K562 (cell line): ENCODE measurements around the gene TFF3. TPM values are rescaled to one million over a fixed set of nuclear protein-coding genes. Genes with fewer than 3 reads are reported as not detected.
A peak's percentile ranks its signal among the peaks of the same experiment; 100 is the strongest.

Experiments
- ATAC-seq: fragments of 200-7000 bp; cut with Tn5 transposase; 3 replicates; pipeline ENCODE4 v1.9.1; 2020; ENCODE audit warnings: moderate library complexity
- BruUV-seq: library from RNA; stranded (reverse); fragments of 400-500 nt; replicated peaks from 2 replicates; lab custom pipeline; 2021; lab: Mats Ljungman, UMichigan
- CTCF ChIA-PET: fragments of 300-600 bp; formaldehyde crosslinking; extraction: SDS; loops from one replicate; lab custom pipeline; 2021; ENCODE audit warnings: low intra/inter-chr PET ratio; lab: Yijun Ruan, JAX
- POLR2A ChIA-PET: fragments of 300-600, 350-650 bp; sonication (Branson Sonifier 250); formaldehyde crosslinking; extraction: SDS; loops from one replicate; lab custom pipeline; 2021; ENCODE audit warnings: antibody characterized with exemption, inconsistent platforms; lab: Yijun Ruan, JAX
- DNase-seq, 4 experiments: peaks; one replicate each; pipeline versions ENCODE4 v3.0.0 to v3.0.0-alpha.2; 2011 to 2018; ENCODE audit warnings: low spot score in 3 of 4, mixed read lengths in 3 of 4; ENCODE audit errors: extremely low read depth in 1 of 4
- FAIRE-seq: peaks from 2 replicates; lab custom pipeline; 2011; peaks lifted over from hg19 to GRCh38; lab: Jason Lieb, UNC
- H2AFZ ChIP-seq: 2 replicates; pipeline ENCODE4 v1.6.0; 2011; ENCODE audit warnings: low read depth, low read length, control low read depth, inconsistent platforms
- H3K27ac ChIP-seq: fragments of 200-600 bp; 3 replicates; pipeline ENCODE4 v1.8.0; 2011; ENCODE audit warnings: low read depth, mild to moderate bottlenecking, control low read depth, inconsistent platforms, low read length, moderate library complexity, mixed read lengths; ENCODE audit errors: extremely low read depth
- H3K27me3 ChIP-seq, 2 experiments: fragments of 300-600 bp in 1 of 2; 2 replicates in 1 of 2; 3 replicates in 1 of 2; pipeline versions ENCODE4 v1.6.0 to v1.8.0; 2011; ENCODE audit warnings: inconsistent platforms in 2 of 2, low read length in 2 of 2, mild to moderate bottlenecking in 1 of 2, mixed read lengths in 1 of 2, moderate library complexity in 1 of 2; ENCODE audit not compliant: control insufficient read depth in 2 of 2, insufficient read depth in 2 of 2
- H3K36me3 ChIP-seq: fragments of 300-600 bp; 3 replicates; pipeline ENCODE4 v1.8.0; 2011; ENCODE audit warnings: mild to moderate bottlenecking, low read length, inconsistent platforms; ENCODE audit not compliant: control insufficient read depth, insufficient read depth
- H3K4me1 ChIP-seq, 2 experiments: fragments of 200-600 bp in 1 of 2; replicated peaks in 1 of 2; 2 replicates in 1 of 2; 3 replicates in 1 of 2; pipeline versions ENCODE4 v1.5.1 to v1.8.0; 2011; ENCODE audit warnings: inconsistent platforms in 2 of 2, low read length in 2 of 2, mild to moderate bottlenecking in 1 of 2, mixed read lengths in 1 of 2, moderate library complexity in 1 of 2; ENCODE audit not compliant: control insufficient read depth in 2 of 2, insufficient read depth in 2 of 2
- H3K4me2 ChIP-seq: 2 replicates; pipeline ENCODE4 v1.6.1; 2011; ENCODE audit warnings: low read length, control low read depth, inconsistent platforms, mixed read lengths; ENCODE audit not compliant: insufficient read depth
- H3K4me3 ChIP-seq: fragments of 200-600 bp; sonication (generic), shearing (Covaris generic); 2 replicates; pipeline ENCODE4 v1.5.1; 2016; ENCODE audit warnings: control low read depth, inconsistent platforms
- H3K79me2 ChIP-seq: fragments of 200-600 bp; 3 replicates; pipeline ENCODE4 v1.8.0; 2011; ENCODE audit warnings: low read length, inconsistent platforms; ENCODE audit not compliant: control insufficient read depth, insufficient read depth
- H3K9ac ChIP-seq, 2 experiments: 2 replicates each; pipeline versions ENCODE4 v1.6.0 to v1.6.1; 2011; ENCODE audit warnings: low read depth in 2 of 2, low read length in 2 of 2, control low read depth in 1 of 2, inconsistent platforms in 1 of 2, mild to moderate bottlenecking in 1 of 2, mixed read lengths in 1 of 2; ENCODE audit not compliant: insufficient read depth in 1 of 2
- H3K9me1 ChIP-seq: one replicate; pipeline ENCODE4 v1.6.0; 2011; ENCODE audit warnings: inconsistent platforms, mild to moderate bottlenecking, low read length, moderate library complexity; ENCODE audit not compliant: control insufficient read depth, insufficient read depth
- H3K9me3 ChIP-seq: replicated peaks from 2 replicates; pipeline ENCODE4 v1.5.1; 2011; ENCODE audit warnings: low read depth, low read length, inconsistent platforms; ENCODE audit not compliant: control insufficient read depth, insufficient read depth
- H4K20me1 ChIP-seq: replicated peaks from 2 replicates; pipeline ENCODE4 v1.6.1; 2011; ENCODE audit warnings: low read length, inconsistent platforms, mixed read lengths; ENCODE audit not compliant: control insufficient read depth, insufficient read depth
- ARID2 ChIP-seq: fragments of 450-650 bp; IDR thresholded peaks from 2 replicates; pipeline ENCODE4 v1.6.1; 2017; ENCODE audit warnings: antibody characterized with exemption, mild to moderate bottlenecking
- BRD4 ChIP-seq: fragments of 200-600 bp; sonication (generic); IDR thresholded peaks from 2 replicates; pipeline ENCODE4 v1.6.1; 2017; ENCODE audit warnings: inconsistent platforms
- FOSL1 ChIP-seq: fragments of 200-800 bp; sonication (Bioruptor generic); conservative IDR thresholded peaks from 2 replicates; pipeline ENCODE4 v1.6.1; 2016; ENCODE audit warnings: missing genetic modification characterization, missing compliant biosample characterization
- PCBP2 ChIP-seq: fragments of 200-400 bp; formaldehyde crosslinking; IDR thresholded peaks from 2 replicates; pipeline ENCODE4 v1.6.1; 2018; ENCODE audit warnings: low read length, low read depth, mild to moderate bottlenecking, moderate library complexity; ENCODE audit not compliant: poor library complexity, severe bottlenecking
- RAD21 ChIP-seq, 2 experiments: fragments of 250-450 bp in 1 of 2; fragments of 450-650 bp in 1 of 2; sonication (Bioruptor Pico) in 1 of 2; formaldehyde crosslinking in 1 of 2; IDR thresholded peaks in 1 of 2; conservative IDR thresholded peaks in 1 of 2; 2 replicates each; pipeline versions ENCODE4 v1.4.0 to v1.8.0; 2020 to 2022; ENCODE audit warnings: mild to moderate bottlenecking in 2 of 2, moderate library complexity in 1 of 2
- RCOR1 ChIP-seq, 2 experiments: IDR thresholded peaks; 2 replicates each; pipeline ENCODE4 v1.6.1; 2012; ENCODE audit warnings: low read depth in 2 of 2, low read length in 2 of 2, borderline replicate concordance in 1 of 2, improper control_type of control experiment in 1 of 2
- SMC3 ChIP-seq: conservative IDR thresholded peaks from 2 replicates; pipeline ENCODE4 v1.6.1; 2011; ENCODE audit warnings: low read depth, low read length, improper control_type of control experiment; ENCODE audit not compliant: insufficient read depth
- WGBS: fragments of 100-300 bp; shearing (Covaris generic); methylation state at CpG from one replicate; pipeline ENCODE4 v1.1.6; 2016; ENCODE audit warnings: low coverage, mixed read lengths; ENCODE audit not compliant: insufficient coverage; ENCODE audit errors: missing lambda C conversion rate; 5-methylcytosine and 5-hydroxymethylcytosine counted together
- in situ Hi-C: fragments of 300-500 bp; cut with MboI; formaldehyde crosslinking; loops from 4 replicates; pipeline ENCODE4 v1.15.0; 2018; ENCODE audit warnings: inconsistent platforms, mixed read lengths
- intact Hi-C: fragments of 100-400 bp; cut with micrococcal nuclease; formaldehyde crosslinking; loops from 2 replicates; pipeline ENCODE4 v1.14.2; 2022
- polyA plus RNA-seq, 8 experiments: library from polyadenylated mRNA; depleted of rRNA in 4 of 8; stranded (reverse) in 5 of 8; unstranded in 3 of 8; fragments of >200 nt; fragmentation: Nextera tagmentation in 2 of 8; fragmentation: Illumina TruSeq in 1 of 8; extraction: Ambion mirVana in 2 of 8; extraction: Trizol in 1 of 8; gene quantifications; 2 replicates each; pipeline versions ENCODE4 v1.2.1 to v1.2.3, GENCODE V29; 2011 to 2014; ENCODE audit warnings: inconsistent platforms in 1 of 8, missing spikeins in 1 of 8
- total RNA-seq, 7 experiments: library from RNA; depleted of rRNA in 6 of 7; stranded (reverse); fragments of >200 nt in 6 of 7; fragmentation: Illumina TruSeq in 2 of 7; extraction: Trizol in 2 of 7; gene quantifications; 2 replicates each; pipeline versions ENCODE4 v1.2.1 to v1.2.3, GENCODE V29; 2011 to 2021; ENCODE audit warnings: low replicate concordance in 1 of 7
- TF ChIP-seq, protein P1 (sequence below), 2 experiments: fragments of 450-650 bp; formaldehyde crosslinking in 1 of 2; IDR thresholded peaks; 2 replicates each; pipeline versions ENCODE4 v1.4.0 to v1.6.1; 2014 to 2020; ENCODE audit warnings: mild to moderate bottlenecking in 2 of 2, borderline replicate concordance in 1 of 2, low read depth in 1 of 2
- TF ChIP-seq, protein P2 (sequence below), 3 experiments: IDR thresholded peaks in 2 of 3; conservative IDR thresholded peaks in 1 of 3; 2 replicates each; pipeline ENCODE4 v1.5.1; 2011 to 2012; ENCODE audit warnings: low read length in 3 of 3, mild to moderate bottlenecking in 3 of 3, control low read depth in 2 of 3, improper control_type of control experiment in 1 of 3, inconsistent platforms in 1 of 3, low read depth in 1 of 3, mixed read lengths in 1 of 3, moderate library complexity in 1 of 3; ENCODE audit not compliant: insufficient read depth in 2 of 3

TFF3 gene
- total and polyA plus RNA-seq, 9 of the 15 experiments (the other 6 are each of a cell fraction or from before 2014, with no cell fraction given) = 0.78 TPM; not detected in 8

DNA sequence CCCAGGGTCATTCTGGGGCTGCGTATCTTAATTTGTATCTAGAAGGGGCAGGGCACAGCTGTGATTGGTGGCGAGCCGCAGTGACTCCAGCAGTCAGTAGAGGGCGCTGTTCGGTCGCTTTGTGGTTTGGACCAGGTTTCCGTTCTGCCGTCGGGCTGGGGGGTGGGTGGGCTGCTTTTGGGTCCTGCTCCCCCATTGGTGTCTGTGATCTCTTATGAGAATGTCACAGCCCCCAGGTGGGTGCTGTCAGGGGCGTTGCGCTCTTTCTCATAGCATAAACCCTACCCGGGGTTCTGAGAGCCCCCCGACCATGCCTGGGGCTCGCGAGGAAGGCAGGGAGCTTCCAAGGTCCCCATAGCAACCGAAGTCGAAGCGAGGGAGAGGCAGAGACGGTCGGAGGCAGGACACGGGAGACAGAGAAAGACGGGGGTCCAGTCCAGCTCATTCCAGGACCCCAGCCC lies 5.4 kb downstream of the TFF3 start:
- H3K36me3 ChIP-seq = no peaks in the 10 kb centered on the region
- peaks cover under 1% of the 10 kb centered on the region for H3K9me1 ChIP-seq
- no peak overlapping the region for H3K27ac ChIP-seq
- BruUV-seq = no TSS peak
- CTCF ChIA-PET = interaction anchor here (0.6 to 2.5 kb wide), 9 partner anchors 11 to 1027 kb away, joined by 3 to 33 read pairs (median 3); no protein-coding TSS in a partner anchor
- POLR2A ChIA-PET = interaction anchor here (0.6 kb wide), 1 partner anchor 33 kb away, joined by 3 read pairs; no protein-coding TSS in a partner anchor
- DNase-seq (peak; percentile 65 to 87 (median 83)), FAIRE-seq (peak; percentile 82), ATAC-seq (peak; percentile 88)
- H4K20me1 ChIP-seq = peaks cover 26% of the 10 kb centered on the region
- no peak overlapping the region for H3K4me3 ChIP-seq
- H3K9ac ChIP-seq = no peak overlapping the region
- no peak overlapping the region for H3K4me2 ChIP-seq
- H3K4me1 ChIP-seq = peaks cover 0 to 13% of the 10 kb centered on the region in 2 experiments; a peak in 2 of 5 replicates
- WGBS = 15% methylated on average over 20 of the region's 22 CpGs
- H2AFZ ChIP-seq = no peak overlapping the region
- no peaks in the 10 kb centered on the region for H3K79me2 ChIP-seq
- in situ Hi-C loops (loop anchor here (10.0 kb wide), 1 partner anchor 135 kb away; no protein-coding TSS in a partner anchor), intact Hi-C loops (loop anchor here (1.0 kb wide), 1 partner anchor 141 kb away; no protein-coding TSS in a partner anchor)
- H3K27me3 ChIP-seq = peaks cover 39 to 93% of the 10 kb centered on the region in 2 experiments; a peak in 4 of 5 replicates
- no peaks in the 10 kb centered on the region for H3K9me3 ChIP-seq
- TF ChIP-seq FOSL1 (tag) (no peak), RAD21 (CRISPR knock-in tag; conservative IDR thresholded peaks at IDR 0.05 in 1 of 2, IDR thresholded peaks at IDR 0.05 in 1 of 2) (peak; percentile 64 to 74), BRD4 (no peak), ARID2 (0 out of 2 replicates have a peak, but pooled peaks have one; percentile 41), RCOR1 (IDR thresholded peaks at IDR 0.05; ENCODE audit: borderline replicate concordance in 1 of 2, low read depth in 2 of 2, low read length in 2 of 2) (peak in 1 of 2 experiments; percentile 73; a peak in 2 of 4 replicates), PCBP2 (no peak), SMC3 (peak; percentile 76)
- TF ChIP-seq, protein P1, sequence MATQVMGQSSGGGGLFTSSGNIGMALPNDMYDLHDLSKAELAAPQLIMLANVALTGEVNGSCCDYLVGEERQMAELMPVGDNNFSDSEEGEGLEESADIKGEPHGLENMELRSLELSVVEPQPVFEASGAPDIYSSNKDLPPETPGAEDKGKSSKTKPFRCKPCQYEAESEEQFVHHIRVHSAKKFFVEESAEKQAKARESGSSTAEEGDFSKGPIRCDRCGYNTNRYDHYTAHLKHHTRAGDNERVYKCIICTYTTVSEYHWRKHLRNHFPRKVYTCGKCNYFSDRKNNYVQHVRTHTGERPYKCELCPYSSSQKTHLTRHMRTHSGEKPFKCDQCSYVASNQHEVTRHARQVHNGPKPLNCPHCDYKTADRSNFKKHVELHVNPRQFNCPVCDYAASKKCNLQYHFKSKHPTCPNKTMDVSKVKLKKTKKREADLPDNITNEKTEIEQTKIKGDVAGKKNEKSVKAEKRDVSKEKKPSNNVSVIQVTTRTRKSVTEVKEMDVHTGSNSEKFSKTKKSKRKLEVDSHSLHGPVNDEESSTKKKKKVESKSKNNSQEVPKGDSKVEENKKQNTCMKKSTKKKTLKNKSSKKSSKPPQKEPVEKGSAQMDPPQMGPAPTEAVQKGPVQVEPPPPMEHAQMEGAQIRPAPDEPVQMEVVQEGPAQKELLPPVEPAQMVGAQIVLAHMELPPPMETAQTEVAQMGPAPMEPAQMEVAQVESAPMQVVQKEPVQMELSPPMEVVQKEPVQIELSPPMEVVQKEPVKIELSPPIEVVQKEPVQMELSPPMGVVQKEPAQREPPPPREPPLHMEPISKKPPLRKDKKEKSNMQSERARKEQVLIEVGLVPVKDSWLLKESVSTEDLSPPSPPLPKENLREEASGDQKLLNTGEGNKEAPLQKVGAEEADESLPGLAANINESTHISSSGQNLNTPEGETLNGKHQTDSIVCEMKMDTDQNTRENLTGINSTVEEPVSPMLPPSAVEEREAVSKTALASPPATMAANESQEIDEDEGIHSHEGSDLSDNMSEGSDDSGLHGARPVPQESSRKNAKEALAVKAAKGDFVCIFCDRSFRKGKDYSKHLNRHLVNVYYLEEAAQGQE (IDR thresholded peaks at IDR 0.05; ENCODE audit: borderline replicate concordance) = peak; percentile 65; the same call in 1 of the 2 replicates
- TF ChIP-seq, protein P1 (CRISPR knock-in tag; IDR thresholded peaks at IDR 0.05; ENCODE audit: low read depth) = no peak
- TF ChIP-seq, protein P2, sequence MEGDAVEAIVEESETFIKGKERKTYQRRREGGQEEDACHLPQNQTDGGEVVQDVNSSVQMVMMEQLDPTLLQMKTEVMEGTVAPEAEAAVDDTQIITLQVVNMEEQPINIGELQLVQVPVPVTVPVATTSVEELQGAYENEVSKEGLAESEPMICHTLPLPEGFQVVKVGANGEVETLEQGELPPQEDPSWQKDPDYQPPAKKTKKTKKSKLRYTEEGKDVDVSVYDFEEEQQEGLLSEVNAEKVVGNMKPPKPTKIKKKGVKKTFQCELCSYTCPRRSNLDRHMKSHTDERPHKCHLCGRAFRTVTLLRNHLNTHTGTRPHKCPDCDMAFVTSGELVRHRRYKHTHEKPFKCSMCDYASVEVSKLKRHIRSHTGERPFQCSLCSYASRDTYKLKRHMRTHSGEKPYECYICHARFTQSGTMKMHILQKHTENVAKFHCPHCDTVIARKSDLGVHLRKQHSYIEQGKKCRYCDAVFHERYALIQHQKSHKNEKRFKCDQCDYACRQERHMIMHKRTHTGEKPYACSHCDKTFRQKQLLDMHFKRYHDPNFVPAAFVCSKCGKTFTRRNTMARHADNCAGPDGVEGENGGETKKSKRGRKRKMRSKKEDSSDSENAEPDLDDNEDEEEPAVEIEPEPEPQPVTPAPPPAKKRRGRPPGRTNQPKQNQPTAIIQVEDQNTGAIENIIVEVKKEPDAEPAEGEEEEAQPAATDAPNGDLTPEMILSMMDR (IDR thresholded peaks at IDR 0.05 in 2 of 3, conservative IDR thresholded peaks at IDR 0.05 in 1 of 3; ENCODE audit: insufficient read depth in 2 of 3, low read depth in 1 of 3, low read length in 3 of 3) = peak; percentile 84 to 91 (median 89)
